IMR-90 (cell line): ENCODE results near the gene MACO1. TPM values are rescaled to one million over a fixed set of nuclear protein-coding genes. Genes with fewer than 3 reads are reported as not detected.

Source experiments
- ATAC-seq: fragments of 200-7000 bp; cut with Tn5 transposase; 2 replicates; pipeline ENCODE4 v1.9.1; 2020; ENCODE audit warnings: low read depth, mild to moderate bottlenecking, moderate library complexity
- BruUV-seq: library from RNA; stranded (reverse); fragments of 400-500 nt; replicated peaks from 2 replicates; lab custom pipeline; 2021; lab: Mats Ljungman, UMichigan
- CTCF ChIA-PET: fragments of 300-600 bp; formaldehyde crosslinking; extraction: SDS; loops from one replicate; lab custom pipeline; 2021; ENCODE audit warnings: antibody characterized with exemption; lab: Yijun Ruan, JAX
- POLR2A ChIA-PET: fragments of 300-600 bp; sonication (Branson Sonifier 250); formaldehyde crosslinking; loops from one replicate; lab custom pipeline; 2022; ENCODE audit warnings: antibody characterized with exemption; ENCODE audit not compliant: unreplicated experiment; lab: Charles Lee
- DNase-seq: peaks from one replicate; pipeline ENCODE4 v3.0.0; 2013
- H2AFZ ChIP-seq: replicated peaks from 2 replicates; pipeline ENCODE3; 2013; ENCODE audit warnings: low read length, mild to moderate bottlenecking; ENCODE audit not compliant: poor library complexity
- H2AK5ac ChIP-seq: 2 replicates; pipeline ENCODE4 v1.6.1; 2013; ENCODE audit warnings: low read depth, low read length, inconsistent platforms
- H2AK9ac ChIP-seq: replicated peaks from 2 replicates; pipeline ENCODE3; 2013; ENCODE audit warnings: mild to moderate bottlenecking, low read depth, low read length, moderate library complexity; ENCODE audit not compliant: poor library complexity
- H2BK120ac ChIP-seq: 2 replicates; pipeline ENCODE4 v1.6.1; 2013; ENCODE audit warnings: low read depth, low read length, inconsistent platforms
- H2BK15ac ChIP-seq: 3 replicates; pipeline ENCODE4 v1.6.1; 2013; ENCODE audit warnings: low read depth, low read length, inconsistent platforms
- H2BK20ac ChIP-seq: 2 replicates; pipeline ENCODE4 v1.6.1; 2013; ENCODE audit warnings: low read depth, mild to moderate bottlenecking, inconsistent platforms, low read length, moderate library complexity
- H2BK5ac ChIP-seq: 2 replicates; pipeline ENCODE4 v1.6.1; 2013; ENCODE audit warnings: mild to moderate bottlenecking, low read depth, low read length, inconsistent platforms; ENCODE audit not compliant: poor library complexity, severe bottlenecking
- H3K14ac ChIP-seq: replicated peaks from 2 replicates; pipeline ENCODE4 v1.6.1; 2013; ENCODE audit warnings: low read depth, low read length, inconsistent platforms
- H3K18ac ChIP-seq: 2 replicates; pipeline ENCODE4 v1.6.1; 2013; ENCODE audit warnings: low read depth, low read length, control low read depth
- H3K23ac ChIP-seq: 2 replicates; pipeline ENCODE4 v1.6.1; 2013; ENCODE audit warnings: low read depth, low read length, inconsistent platforms
- H3K27ac ChIP-seq: 2 replicates; pipeline ENCODE4 v1.5.1; 2013; ENCODE audit warnings: mild to moderate bottlenecking, control low read depth, low read length; ENCODE audit not compliant: insufficient read depth
- H3K27me3 ChIP-seq: 2 replicates; pipeline ENCODE4 v1.6.1; 2013; ENCODE audit warnings: low read length; ENCODE audit not compliant: control insufficient read depth, insufficient read depth
- H3K36me3 ChIP-seq: 2 replicates; pipeline ENCODE4 v1.6.1; 2013; ENCODE audit warnings: low read length, mixed read lengths; ENCODE audit not compliant: control insufficient read depth, insufficient read depth
- H3K4ac ChIP-seq: 2 replicates; pipeline ENCODE4 v1.6.1; 2013; ENCODE audit warnings: low read depth, low read length, inconsistent platforms
- H3K4me1 ChIP-seq: 2 replicates; pipeline ENCODE4 v1.6.1; 2013; ENCODE audit warnings: low read length, mixed read lengths; ENCODE audit not compliant: control insufficient read depth, insufficient read depth
- H3K4me2 ChIP-seq: 2 replicates; pipeline ENCODE4 v1.6.1; 2013; ENCODE audit warnings: low read depth, mild to moderate bottlenecking, control low read depth, low read length, moderate library complexity
- H3K4me3 ChIP-seq: 2 replicates; pipeline ENCODE4 v1.5.1; 2013; ENCODE audit warnings: low read depth, mild to moderate bottlenecking, control low read depth, low read length, moderate library complexity; ENCODE audit not compliant: insufficient read depth
- H3K56ac ChIP-seq: 2 replicates; pipeline ENCODE4 v1.6.1; 2013; ENCODE audit warnings: low read length, inconsistent platforms; ENCODE audit not compliant: insufficient read depth; ENCODE audit errors: extremely low read depth
- H3K79me1 ChIP-seq, 2 experiments: 2 replicates each; pipeline ENCODE4 v1.6.1; 2013; ENCODE audit warnings: low read length in 2 of 2, inconsistent platforms in 1 of 2, low read depth in 1 of 2
- H3K9ac ChIP-seq: 2 replicates; pipeline ENCODE4 v1.6.1; 2013; ENCODE audit warnings: low read depth, low read length, control low read depth
- H3K9me1 ChIP-seq: 2 replicates; pipeline ENCODE4 v1.6.1; 2013; ENCODE audit warnings: low read length, inconsistent platforms; ENCODE audit not compliant: insufficient read depth
- H3K9me3 ChIP-seq: 2 replicates; pipeline ENCODE4 v1.6.1; 2013; ENCODE audit warnings: low read length; ENCODE audit not compliant: control insufficient read depth, insufficient read depth
- H4K20me1 ChIP-seq: 2 replicates; pipeline ENCODE4 v1.6.1; 2013; ENCODE audit warnings: low read length, inconsistent platforms; ENCODE audit not compliant: insufficient read depth
- H4K5ac ChIP-seq: 2 replicates; pipeline ENCODE4 v1.6.1; 2013; ENCODE audit warnings: mild to moderate bottlenecking, low read depth, low read length, control low read depth
- H4K8ac ChIP-seq, 2 experiments: 2 replicates each; pipeline ENCODE4 v1.6.1; 2013; ENCODE audit warnings: low read depth in 2 of 2, low read length in 2 of 2, control low read depth in 1 of 2, inconsistent platforms in 1 of 2
- H4K91ac ChIP-seq: 2 replicates; pipeline ENCODE4 v1.6.1; 2013; ENCODE audit warnings: low read depth, low read length, inconsistent platforms; ENCODE audit not compliant: insufficient read depth
- CEBPB ChIP-seq: IDR thresholded peaks from 2 replicates; pipeline ENCODE4 v1.6.1; 2012; ENCODE audit warnings: low read depth, low read length, improper control_type of control experiment
- CHD1 ChIP-seq: IDR thresholded peaks from 2 replicates; pipeline ENCODE4 v1.6.1; 2012; ENCODE audit warnings: low read depth, low read length, improper control_type of control experiment
- FOS ChIP-seq: fragments of 150-350 bp; IDR thresholded peaks from 2 replicates; pipeline ENCODE4 v1.6.1; 2016; ENCODE audit warnings: low read depth, low read length
- MAZ ChIP-seq: IDR thresholded peaks from 2 replicates; pipeline ENCODE4 v1.6.1; 2012; ENCODE audit warnings: low read depth, mild to moderate bottlenecking, low read length, improper control_type of control experiment, moderate library complexity, borderline replicate concordance
- POLR2A ChIP-seq: IDR thresholded peaks from 2 replicates; pipeline ENCODE4 v1.6.1; 2012; ENCODE audit warnings: mild to moderate bottlenecking, low read depth, low read length
- RAD21 ChIP-seq: IDR thresholded peaks from 2 replicates; pipeline ENCODE4 v1.6.1; 2012; ENCODE audit warnings: low read length, improper control_type of control experiment
- SMC3 ChIP-seq: fragments of 150-350 bp; IDR thresholded peaks from 2 replicates; pipeline ENCODE4 v1.6.1; 2016; ENCODE audit warnings: low read depth, mild to moderate bottlenecking, antibody characterized with exemption, low read length, moderate library complexity
- WGBS, 2 experiments: methylation state at CpG; one replicate each; pipeline versions ENCODE4 v1.1.5 to v1.1.7; 2013; ENCODE audit warnings: missing lambda C conversion rate in 2 of 2; ENCODE audit not compliant: insufficient read length in 1 of 2; ENCODE audit errors: extremely low coverage in 2 of 2; 5-methylcytosine and 5-hydroxymethylcytosine counted together
- dilution Hi-C: fragments of 300-500 bp; cut with HindIII; formaldehyde crosslinking; loops from one replicate; pipeline ENCODE4 v1.14.3; 2018; ENCODE audit warnings: low sequenced_read_pairs; ENCODE audit not compliant: unreplicated experiment
- in situ Hi-C: fragments of 300-500 bp; cut with MboI; formaldehyde crosslinking; loops from 3 replicates; pipeline ENCODE4 v1.14.3; 2019; ENCODE audit warnings: low sequenced_read_pairs, inconsistent platforms, mixed read lengths
- intact Hi-C: fragments of 100-400 bp; cut with micrococcal nuclease; formaldehyde crosslinking; loops from 2 replicates; pipeline ENCODE4 v1.10.0; 2022
- polyA plus RNA-seq, 3 experiments: library from polyadenylated mRNA; depleted of rRNA; stranded (reverse); fragments of >200 nt; gene quantifications; 2 replicates each; pipeline ENCODE4 v1.2.3, GENCODE V29; 2012; ENCODE audit warnings: low replicate concordance in 1 of 3
- total RNA-seq: library from RNA; depleted of rRNA; stranded (reverse); fragments of >200 nt; gene quantifications from 2 replicates; pipeline ENCODE4 v1.2.3, GENCODE V29; 2012
- TF ChIP-seq, protein P1 (sequence below): fragments of 150-350 bp; IDR thresholded peaks from 2 replicates; pipeline ENCODE4 v1.6.1; 2016; ENCODE audit warnings: low read depth, mild to moderate bottlenecking, low read length, moderate library complexity, borderline replicate concordance

The MACO1 gene
- total and polyA plus RNA-seq, 2 of the 4 experiments (the other 2 are of a cell fraction) = 6.8 to 12.7 TPM

DNA sequence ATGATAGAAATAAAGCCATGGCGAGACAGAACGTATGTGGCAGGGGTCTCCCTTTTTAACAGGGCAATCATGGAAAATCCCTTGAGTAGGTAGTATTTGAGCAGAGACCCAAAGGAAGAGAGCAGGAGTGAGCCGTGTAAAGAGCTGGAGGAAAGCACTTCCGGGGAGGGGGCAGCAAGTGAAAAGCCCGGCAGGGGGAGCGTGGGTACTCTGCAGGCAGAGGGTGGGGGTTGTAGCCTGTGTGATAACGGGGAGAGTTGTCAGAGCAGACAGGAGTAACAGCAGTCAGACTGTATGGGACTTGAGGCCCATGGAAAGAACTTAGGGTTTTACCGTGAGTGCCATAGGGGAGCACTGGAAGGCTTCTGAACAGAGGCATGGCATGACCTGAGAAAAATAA, 61.6 kb downstream of the MACO1 start:
- POLR2A ChIA-PET = no interaction called here
- 87% methylated on average over 3 of the region's 8 CpGs; no CpG with 5 or more reads in 1 of the 2 experiments for WGBS, 2 experiments
- Histone ChIP-seq H3K27ac (no peak overlapping the region), H3K9ac (no peak overlapping the region), H3K9me3 (no peaks in the 10 kb centered on the region), H2BK5ac (no peak overlapping the region), H2AFZ (no peak overlapping the region), H3K4me2 (no peak overlapping the region), H3K18ac (no peak overlapping the region), H3K4me1 (no peaks in the 10 kb centered on the region), H4K20me1 (no peaks in the 10 kb centered on the region), H3K36me3 (peaks cover 28% of the 10 kb centered on the region), H4K8ac (no peak overlapping the region), H4K5ac (no peak overlapping the region), H3K4ac (no peak overlapping the region), H2BK15ac (no peak overlapping the region), H3K14ac (no peak overlapping the region), H2AK5ac (no peak overlapping the region), H2BK120ac (no peak overlapping the region), H3K4me3 (no peak overlapping the region), H3K27me3 (no peaks in the 10 kb centered on the region), H3K9me1 (no peaks in the 10 kb centered on the region), H4K91ac (no peak overlapping the region), H2AK9ac (no peak overlapping the region), H3K56ac (no peak overlapping the region), H3K23ac (no peak overlapping the region), H2BK20ac (no peak overlapping the region), H3K79me1 (peaks cover 7 to 11% of the 10 kb centered on the region in 2 experiments; a peak in 3 of 4 replicates)
- TF ChIP-seq FOS = no peak
- TF ChIP-seq POLR2A = no peak
- TF ChIP-seq, protein P1, sequence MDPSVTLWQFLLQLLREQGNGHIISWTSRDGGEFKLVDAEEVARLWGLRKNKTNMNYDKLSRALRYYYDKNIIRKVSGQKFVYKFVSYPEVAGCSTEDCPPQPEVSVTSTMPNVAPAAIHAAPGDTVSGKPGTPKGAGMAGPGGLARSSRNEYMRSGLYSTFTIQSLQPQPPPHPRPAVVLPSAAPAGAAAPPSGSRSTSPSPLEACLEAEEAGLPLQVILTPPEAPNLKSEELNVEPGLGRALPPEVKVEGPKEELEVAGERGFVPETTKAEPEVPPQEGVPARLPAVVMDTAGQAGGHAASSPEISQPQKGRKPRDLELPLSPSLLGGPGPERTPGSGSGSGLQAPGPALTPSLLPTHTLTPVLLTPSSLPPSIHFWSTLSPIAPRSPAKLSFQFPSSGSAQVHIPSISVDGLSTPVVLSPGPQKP = no peak
- no peak for TF ChIP-seq SMC3
- TF ChIP-seq MAZ = no peak
- no peak for TF ChIP-seq CEBPB
- TF ChIP-seq CHD1 = no peak
- no peak for TF ChIP-seq RAD21
- in situ Hi-C loops (no loop called here), intact Hi-C loops (no loop called here), dilution Hi-C loops (no loop called here)
- ATAC-seq (no peak), DNase-seq (no peak)
- no TSS peak for BruUV-seq
- CTCF ChIA-PET = interaction anchor here (0.6 kb wide), 1 partner anchor 899 kb away, joined by 8 read pairs; no protein-coding TSS in a partner anchor
